K562 (cell line): ENCODE data around the gene ADGRE2.
"Not testable (repeated sequence)": the region's sequence is repeated elsewhere in the genome, so short reads cannot be mapped to it uniquely, and the experiment has no call there.

ENCODE experiments used
- CREB1 ChIP-seq, 2 experiments: sonication (generic) in 1 of 2; formaldehyde crosslinking in 1 of 2; IDR thresholded peaks; 2 replicates each; pipeline versions ENCODE4 v1.6.1 to v1.8.0; 2012 to 2022; ENCODE audit warnings: inconsistent platforms in 1 of 2, mild to moderate bottlenecking in 1 of 2, missing genetic modification reagents in 1 of 2, moderate library complexity in 1 of 2
- TCF3 ChIP-seq: sonication (generic); formaldehyde crosslinking; IDR thresholded peaks from 2 replicates; pipeline ENCODE4 v1.4.0; 2020; ENCODE audit warnings: mild to moderate bottlenecking, missing genetic modification reagents
- ZEB2 ChIP-seq: fragments of 450-650 bp; IDR thresholded peaks from 2 replicates; pipeline ENCODE4 v1.6.1; 2016
- ZNF384 ChIP-seq: IDR thresholded peaks from 2 replicates; pipeline ENCODE4 v1.6.1; 2012; ENCODE audit warnings: low read depth, low read length, improper control_type of control experiment

DNA sequence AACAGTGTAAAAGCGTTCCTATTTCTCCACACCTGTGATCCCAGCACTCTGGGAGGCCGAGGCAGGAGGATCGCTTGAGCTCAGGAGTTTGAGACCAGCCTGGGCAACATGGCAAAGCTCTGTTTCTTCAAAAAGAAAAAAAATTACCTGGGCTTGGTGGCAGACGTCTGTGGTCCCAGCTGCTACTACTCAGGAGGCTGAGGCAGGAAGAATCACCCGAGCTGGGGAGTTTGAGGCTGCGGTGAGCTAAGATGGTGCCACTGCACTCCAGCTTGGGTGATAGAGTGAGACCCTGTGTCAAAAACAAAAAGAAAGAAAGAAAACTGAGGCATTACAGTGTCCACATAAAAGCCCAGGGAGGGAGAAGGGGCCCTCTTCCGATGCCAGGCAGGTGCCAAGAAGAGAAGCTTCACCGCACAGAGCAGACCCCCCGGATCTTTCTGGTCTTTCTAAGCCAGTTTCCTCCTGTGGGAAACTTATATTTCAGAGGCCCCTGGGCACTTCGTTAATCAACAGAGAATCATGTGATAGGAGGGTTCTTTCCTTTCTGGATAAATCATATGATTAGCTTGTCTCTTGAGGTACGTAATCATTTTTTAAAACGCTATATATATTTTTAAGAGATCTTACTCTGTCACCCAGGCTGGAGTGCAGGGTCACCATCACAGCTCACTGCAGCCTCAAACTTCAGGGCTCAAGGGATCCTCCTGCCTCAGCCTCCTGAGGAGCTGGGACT, at the start of gene ADGRE2:
- TF ChIP-seq ZNF384; ZEB2; TCF3 (CRISPR knock-in tag); CREB1 (IDR thresholded peaks at IDR 0.05); CREB1 (CRISPR knock-in tag; IDR thresholded peaks at IDR 0.05): not testable (repeated sequence)
